Immature natural killer cell (primary cell): Measurements from ENCODE around the gene RABGGTB. TPM values are rescaled to one million over a fixed set of nuclear protein-coding genes. Genes with fewer than 3 reads are reported as not detected.
"Not testable (repeated sequence)": the region's sequence is repeated elsewhere in the genome, so short reads cannot be mapped to it uniquely, and the experiment has no call there.

Experiments used
- DNase-seq, 3 donors: peaks; one replicate each; pipeline ENCODE4 v3.0.0; 2022; ENCODE audit warnings: mixed read lengths in 1 of 3
- H3K27ac Mint-ChIP-seq, 6 donors: one replicate each; pipeline ENCODE4 v1.8.0; 2020; ENCODE audit warnings: mixed read lengths in 6 of 6, mild to moderate bottlenecking in 5 of 6, inconsistent platforms in 4 of 6, moderate library complexity in 3 of 6
- H3K27me3 Mint-ChIP-seq, 3 donors: one replicate each; pipeline ENCODE4 v1.8.0; 2020 to 2021; ENCODE audit warnings: low read depth in 3 of 3, mild to moderate bottlenecking in 3 of 3, mixed read lengths in 3 of 3, moderate library complexity in 3 of 3, inconsistent platforms in 1 of 3
- H3K36me3 Mint-ChIP-seq, 3 donors: one replicate each; pipeline ENCODE4 v1.8.0; 2020; ENCODE audit warnings: mixed read lengths in 3 of 3, inconsistent platforms in 2 of 3, mild to moderate bottlenecking in 2 of 3
- H3K4me1 Mint-ChIP-seq, 2 donors: one replicate each; pipeline ENCODE4 v1.8.0; 2020; ENCODE audit warnings: inconsistent platforms in 2 of 2, mild to moderate bottlenecking in 2 of 2, mixed read lengths in 2 of 2, moderate library complexity in 1 of 2
- H3K4me3 Mint-ChIP-seq, 5 donors: one replicate each; pipeline ENCODE4 v1.8.0; 2020; ENCODE audit warnings: mild to moderate bottlenecking in 5 of 5, mixed read lengths in 5 of 5, inconsistent platforms in 3 of 5, moderate library complexity in 3 of 5
- H3K9me3 Mint-ChIP-seq, 6 donors: one replicate each; pipeline ENCODE4 v1.8.0; 2020; ENCODE audit warnings: mild to moderate bottlenecking in 6 of 6, mixed read lengths in 6 of 6, inconsistent platforms in 4 of 6, moderate library complexity in 3 of 6
- polyA plus RNA-seq, 3 donors: library from polyadenylated mRNA; unstranded; fragments of 300-500 nt; fragmentation: Illumina TruSeq; gene quantifications; one replicate each; pipeline ENCODE4 v1.2.3, GENCODE V29; 2021

The RABGGTB gene
- polyA plus RNA-seq, 3 donors from 2014 or later = 1.5 to 9.4 (median 4.3) TPM

DNA sequence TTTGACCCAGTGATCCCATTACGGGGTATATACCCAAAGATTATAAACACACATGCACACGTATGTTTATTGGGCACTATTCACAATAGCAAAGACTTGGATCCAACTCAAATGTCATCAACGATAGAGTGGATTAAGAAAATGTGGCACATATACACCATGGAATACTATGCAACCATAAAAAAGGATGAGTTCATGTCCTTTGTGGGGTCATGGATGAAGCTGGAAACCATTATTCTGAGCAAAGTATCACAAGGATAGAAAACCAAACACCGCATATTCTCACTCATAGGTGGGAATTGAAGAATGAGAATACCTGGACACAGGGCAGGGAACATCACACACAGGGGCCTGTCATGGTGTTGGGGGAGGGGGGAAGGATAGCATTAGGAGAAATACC lies 2.1 kb upstream of the RABGGTB start:
- H3K36me3 Mint-ChIP-seq, H3K9me3 Mint-ChIP-seq, DNase-seq: not testable (repeated sequence)
- peaks cover 51 to 53% of the 10 kb centered on the region in 2 donors for H3K4me1 Mint-ChIP-seq
- H3K27me3 Mint-ChIP-seq = peaks cover 9 to 22% (median 14%) of the 10 kb centered on the region in 3 donors
- H3K27ac Mint-ChIP-seq = peak overlapping the region; percentile 97 to 100 (median 98)
- H3K4me3 Mint-ChIP-seq = peak overlapping the region; percentile 96 to 100 (median 100)

DNA sequence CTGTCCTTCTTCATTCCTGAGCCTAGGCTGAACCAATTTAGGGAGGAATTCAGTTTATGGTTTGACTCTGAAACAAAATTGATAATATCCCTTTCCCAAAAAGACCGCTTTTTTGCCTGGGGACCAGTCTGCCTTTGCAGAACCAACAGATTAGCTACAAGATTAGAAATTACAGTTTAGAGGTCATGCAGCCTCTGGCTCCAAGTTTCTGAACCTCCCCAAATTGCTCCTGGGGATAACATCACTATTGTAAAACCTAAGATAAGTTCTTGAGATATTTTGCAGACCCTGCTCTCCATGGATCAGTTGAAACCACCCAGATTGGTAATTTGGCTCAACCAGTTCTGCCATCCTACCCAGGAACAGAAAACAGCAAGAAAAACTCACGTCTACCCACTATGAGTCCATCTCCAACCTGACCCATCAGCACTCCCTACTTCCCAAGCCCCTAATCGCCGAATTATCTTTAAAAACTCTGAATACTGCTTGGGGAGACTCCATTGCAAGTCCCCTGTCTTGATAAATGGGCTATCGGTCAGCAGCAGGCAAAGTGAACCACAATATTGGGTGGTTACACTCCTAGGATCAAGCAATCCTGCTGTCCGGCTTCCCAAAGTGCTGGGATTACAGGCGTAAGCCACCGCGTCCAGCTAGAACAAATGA lies 605 bp upstream of the RABGGTB start:
- no peaks in the 10 kb centered on the region for H3K9me3 Mint-ChIP-seq
- peaks cover 5 to 22% (median 12%) of the 10 kb centered on the region in 3 donors for H3K27me3 Mint-ChIP-seq
- H3K4me1 Mint-ChIP-seq = peaks cover 67% of the 10 kb centered on the region in 2 donors
- peak overlapping the region; percentile 97 to 100 (median 98) for H3K27ac Mint-ChIP-seq
- DNase-seq = no peak
- peak overlapping the region; percentile 96 to 100 (median 100) for H3K4me3 Mint-ChIP-seq
- H3K36me3 Mint-ChIP-seq = peaks cover 0 to 18% (median 10%) of the 10 kb centered on the region in 3 donors

DNA sequence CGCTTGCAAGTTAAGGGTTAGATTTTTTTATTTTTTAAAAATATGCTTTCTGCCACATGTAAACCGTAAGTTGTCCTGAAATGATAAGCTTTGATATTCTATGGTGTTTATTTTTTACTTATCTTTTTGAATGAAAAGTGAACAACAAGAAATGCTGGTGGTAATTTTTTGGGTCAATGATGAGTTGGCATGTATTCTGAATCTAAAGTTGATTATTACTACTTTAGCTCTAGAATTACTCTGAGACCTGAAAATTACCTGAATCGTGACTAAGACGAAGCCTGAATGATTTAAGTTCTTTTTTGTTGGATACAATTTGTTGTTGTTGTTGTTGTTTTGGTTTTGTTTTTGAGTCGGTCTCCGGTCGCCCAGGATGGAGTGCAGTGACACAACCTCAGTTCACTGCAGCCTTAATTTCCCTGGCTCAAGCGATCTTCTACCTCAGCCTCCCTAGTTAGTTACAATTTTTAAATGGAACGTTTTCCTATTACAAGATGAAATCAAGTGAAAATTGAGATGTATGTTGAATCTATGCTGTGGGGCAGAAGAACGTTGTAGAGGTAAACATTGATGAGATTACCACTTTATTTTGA lies 941 bp downstream of the RABGGTB start:
- no peak for DNase-seq
- H3K36me3 Mint-ChIP-seq = peaks cover 0 to 30% (median 22%) of the 10 kb centered on the region in 3 donors
- H3K27ac Mint-ChIP-seq = peak overlapping the region; percentile 97 to 100 (median 98)
- peaks cover 4 to 20% (median 9%) of the 10 kb centered on the region in 3 donors for H3K27me3 Mint-ChIP-seq
- peak overlapping the region; percentile 96 to 100 (median 100) for H3K4me3 Mint-ChIP-seq
- H3K4me1 Mint-ChIP-seq = peaks cover 77 to 82% of the 10 kb centered on the region in 2 donors
- no peaks in the 10 kb centered on the region for H3K9me3 Mint-ChIP-seq

DNA sequence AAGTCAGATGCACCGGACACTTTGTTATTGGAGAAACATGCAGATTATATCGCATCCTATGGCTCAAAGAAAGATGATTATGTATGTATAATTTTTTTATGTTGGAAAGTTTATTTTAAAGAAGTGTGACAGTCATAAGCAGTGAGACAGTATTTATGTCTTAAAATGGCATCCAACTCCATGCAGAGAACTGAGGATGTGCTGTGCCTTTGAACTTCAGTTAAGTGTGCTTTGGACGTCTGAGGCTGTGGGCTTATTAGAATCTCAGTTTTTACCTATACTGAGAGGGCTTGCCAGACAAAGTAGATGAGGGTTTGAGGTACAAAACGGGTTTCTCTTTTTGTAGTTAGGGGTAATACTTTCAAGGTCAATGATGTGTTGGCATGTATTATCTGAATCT lies 1.5 kb downstream of the RABGGTB start:
- Mint-ChIP-seq H3K9me3 (no peaks in the 10 kb centered on the region), H3K27ac (peak overlapping the region; percentile 97 to 100 (median 98)), H3K36me3 (peaks cover 0 to 33% (median 25%) of the 10 kb centered on the region in 3 donors), H3K27me3 (peaks cover 4 to 20% (median 9%) of the 10 kb centered on the region in 3 donors), H3K4me3 (peak overlapping the region; percentile 96 to 100 (median 100)), H3K4me1 (peaks cover 77 to 87% of the 10 kb centered on the region in 2 donors)
- no peak for DNase-seq

DNA sequence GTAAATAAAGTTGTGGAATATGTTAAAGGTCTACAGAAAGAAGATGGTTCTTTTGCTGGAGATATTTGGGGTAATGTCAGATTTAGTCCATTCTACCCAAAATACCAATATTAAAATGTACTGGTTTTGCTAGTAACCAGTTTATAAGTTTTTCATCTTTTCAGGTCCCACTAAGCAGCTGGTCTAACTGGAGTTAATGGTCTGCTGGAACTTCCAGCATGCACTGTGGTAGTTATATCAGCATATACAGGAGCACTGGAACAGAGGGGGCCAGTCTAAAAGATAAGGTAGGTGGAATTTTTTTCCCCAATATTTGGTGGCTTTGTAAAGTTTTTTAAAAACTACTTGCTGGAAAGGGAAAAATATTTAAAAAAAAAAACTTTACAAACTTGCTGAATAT lies 3.9 kb downstream of the RABGGTB start:
- Mint-ChIP-seq H3K27me3 (peaks cover 0 to 10% (median 7%) of the 10 kb centered on the region in 3 donors), H3K9me3 (no peaks in the 10 kb centered on the region), H3K4me1 (peaks cover 63 to 82% of the 10 kb centered on the region in 2 donors), H3K27ac (peak overlapping the region in 5 of 6 donors; percentile 11 to 97 (median 79)), H3K36me3 (peaks cover 0 to 46% (median 34%) of the 10 kb centered on the region in 3 donors), H3K4me3 (peak overlapping the region in 1 of 5 donors; percentile 100)
- no peak for DNase-seq

DNA sequence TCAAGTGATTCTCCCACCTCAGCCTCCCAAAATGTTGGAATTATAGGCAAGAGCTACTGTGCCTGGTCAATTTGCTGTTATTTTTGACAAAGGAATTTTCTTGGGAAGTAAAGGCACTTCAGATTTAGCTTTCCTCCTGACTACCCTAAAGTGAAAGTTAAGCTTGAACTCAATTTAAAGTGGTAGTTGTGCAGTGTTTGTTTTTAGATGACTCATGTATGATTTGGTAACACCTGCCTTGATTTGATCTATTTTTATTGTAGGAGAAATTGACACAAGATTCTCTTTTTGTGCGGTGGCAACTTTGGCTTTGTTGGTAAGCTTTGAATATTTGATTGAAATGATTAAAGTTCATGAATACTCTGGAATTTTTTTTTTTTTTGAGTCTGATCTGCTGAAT lies 5.0 kb downstream of the RABGGTB start:
- H3K27ac Mint-ChIP-seq = peak overlapping the region in 5 of 6 donors; percentile 5 to 79 (median 54)
- no peaks in the 10 kb centered on the region for H3K9me3 Mint-ChIP-seq
- peaks cover 0 to 50% (median 33%) of the 10 kb centered on the region in 3 donors for H3K36me3 Mint-ChIP-seq
- peaks cover 0 to 7% (median 6%) of the 10 kb centered on the region in 3 donors for H3K27me3 Mint-ChIP-seq
- H3K4me3 Mint-ChIP-seq = peak overlapping the region in 1 of 5 donors; percentile 33
- H3K4me1 Mint-ChIP-seq = peaks cover 53 to 72% of the 10 kb centered on the region in 2 donors
- DNase-seq = no peak

DNA sequence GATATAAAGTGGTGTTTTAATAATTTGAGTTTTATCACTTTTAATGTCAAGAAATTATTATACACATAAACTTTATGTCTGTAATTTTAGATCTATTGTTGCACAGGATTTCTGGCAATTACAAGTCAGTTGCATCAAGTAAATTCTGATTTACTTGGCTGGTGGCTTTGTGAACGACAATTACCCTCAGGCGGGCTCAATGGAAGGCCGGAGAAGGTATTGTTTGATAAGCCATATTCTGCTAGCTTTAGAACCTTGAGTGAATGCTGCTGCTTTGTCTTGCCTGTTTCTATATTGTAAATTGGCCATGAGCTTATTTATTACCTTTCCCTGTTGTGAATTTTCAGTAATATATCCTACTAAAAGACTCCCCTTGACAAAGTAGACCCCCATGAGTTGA lies 6.0 kb downstream of the RABGGTB start:
- Mint-ChIP-seq H3K27ac (peak overlapping the region in 1 of 6 donors; percentile 12), H3K4me3 (no peak overlapping the region), H3K27me3 (peaks cover 0 to under 1% (median 0%) of the 10 kb centered on the region in 3 donors), H3K9me3 (no peaks in the 10 kb centered on the region), H3K36me3 (peaks cover 0 to 54% (median 26%) of the 10 kb centered on the region in 3 donors), H3K4me1 (peaks cover 42 to 62% of the 10 kb centered on the region in 2 donors)
- no peak for DNase-seq

DNA sequence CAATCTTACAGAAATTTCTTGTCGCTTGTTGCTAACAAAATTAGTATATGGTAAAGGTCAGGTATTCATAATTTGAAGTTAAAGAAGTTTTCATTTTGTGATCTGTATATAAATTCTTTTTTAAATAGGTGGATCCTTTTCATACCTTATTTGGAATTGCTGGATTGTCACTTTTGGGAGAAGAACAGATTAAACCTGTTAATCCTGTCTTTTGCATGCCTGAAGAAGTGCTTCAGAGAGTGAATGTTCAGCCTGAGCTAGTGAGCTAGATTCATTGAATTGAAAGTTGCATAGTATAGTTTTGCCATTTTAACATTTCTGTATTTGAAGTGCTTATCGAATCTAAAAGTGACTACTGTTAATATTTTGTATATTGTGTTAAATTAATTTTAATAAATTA lies 8.3 kb downstream of the RABGGTB start:
- Mint-ChIP-seq H3K27me3 (no peaks in the 10 kb centered on the region), H3K4me1 (peaks cover 19 to 42% of the 10 kb centered on the region in 2 donors), H3K36me3 (peaks cover 0 to 55% (median 30%) of the 10 kb centered on the region in 3 donors), H3K9me3 (no peaks in the 10 kb centered on the region), H3K4me3 (no peak overlapping the region), H3K27ac (no peak overlapping the region)
- no peak for DNase-seq

DNA sequence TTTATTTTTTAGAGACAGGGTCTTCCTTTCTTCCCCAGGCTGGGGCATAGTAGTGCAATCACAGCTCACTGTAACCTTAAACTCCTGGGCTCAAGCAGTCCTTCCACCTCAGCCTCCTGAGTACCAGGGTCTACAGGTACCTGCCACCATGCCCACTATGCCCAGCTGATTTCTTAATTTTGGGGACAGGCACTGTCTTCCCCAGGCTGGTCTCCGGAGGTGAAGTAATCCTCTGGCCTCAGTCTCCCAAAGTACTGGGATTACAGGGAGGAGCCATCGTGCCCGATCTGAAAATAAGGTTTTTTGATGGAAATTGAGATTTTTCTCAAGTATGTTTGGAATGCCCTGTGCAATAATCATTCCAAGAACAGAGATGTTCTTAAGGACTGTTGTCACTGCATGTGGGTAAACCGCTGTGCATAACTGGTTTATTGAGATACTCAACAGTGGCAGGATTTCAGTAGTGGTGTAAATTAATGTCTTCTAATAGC lies 9.7 kb downstream of the RABGGTB start:
- Mint-ChIP-seq H3K4me1 (peaks cover 7 to 29% of the 10 kb centered on the region in 2 donors), H3K27me3 (no peaks in the 10 kb centered on the region), H3K27ac (peak overlapping the region in 2 of 6 donors; percentile 12 to 14), H3K9me3 (no peaks in the 10 kb centered on the region), H3K4me3 (no peak overlapping the region), H3K36me3 (peaks cover 0 to 45% (median 25%) of the 10 kb centered on the region in 3 donors)
- DNase-seq = no peak

DNA sequence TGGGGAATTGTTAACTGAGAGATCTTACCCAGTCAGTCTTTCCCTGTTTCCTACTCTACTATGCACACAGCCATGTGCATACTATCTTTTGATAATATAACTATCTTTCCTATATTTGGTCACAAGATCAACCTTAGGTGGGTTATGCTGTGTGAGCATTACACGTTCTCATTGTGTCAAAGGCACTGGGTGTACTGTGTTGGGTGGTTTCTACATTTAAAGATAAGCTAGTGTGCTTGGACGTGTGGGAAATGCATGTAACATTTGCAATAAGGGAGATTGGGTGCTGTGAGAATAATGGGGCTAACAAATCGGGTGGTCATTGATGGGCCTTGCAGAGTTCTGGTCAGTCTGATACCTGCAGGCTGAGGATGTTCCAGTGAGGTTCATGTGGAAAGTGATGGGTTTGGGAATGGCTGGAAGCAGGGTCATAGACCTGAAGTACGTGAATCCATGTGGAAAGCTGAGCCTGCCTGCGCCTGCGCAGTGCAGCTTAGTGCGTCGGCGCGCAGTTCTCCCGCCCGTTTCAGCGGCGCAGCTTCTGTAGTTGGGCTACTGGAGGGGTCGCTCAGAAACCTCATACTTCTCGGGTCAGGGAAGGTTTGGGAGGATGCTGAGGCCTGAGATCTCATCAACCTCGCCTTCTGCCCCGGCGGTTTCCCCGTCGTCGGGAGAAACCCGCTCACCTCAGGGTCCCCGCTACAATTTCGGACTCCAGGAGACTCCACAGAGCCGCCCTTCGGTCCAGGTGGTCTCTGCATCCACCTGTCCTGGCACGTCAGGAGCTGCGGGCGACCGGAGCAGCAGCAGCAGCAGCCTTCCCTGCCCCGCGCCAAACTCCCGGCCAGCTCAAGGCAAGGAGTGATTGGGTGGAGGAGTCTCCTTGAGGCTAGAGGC lies 10.6 kb downstream of the RABGGTB start, which contains the start of gene MSH4:
Gene MSH4, plus strand, starts transcription at position 507 of the 897 bp plus-strand sequence. Its CDS starts 104 bp downstream, at position 611.
- Mint-ChIP-seq H3K4me1 (peaks cover 2 to 20% of the 10 kb centered on the region in 2 donors), H3K4me3 (no peak within 1 kb of the TSS)

DNA sequence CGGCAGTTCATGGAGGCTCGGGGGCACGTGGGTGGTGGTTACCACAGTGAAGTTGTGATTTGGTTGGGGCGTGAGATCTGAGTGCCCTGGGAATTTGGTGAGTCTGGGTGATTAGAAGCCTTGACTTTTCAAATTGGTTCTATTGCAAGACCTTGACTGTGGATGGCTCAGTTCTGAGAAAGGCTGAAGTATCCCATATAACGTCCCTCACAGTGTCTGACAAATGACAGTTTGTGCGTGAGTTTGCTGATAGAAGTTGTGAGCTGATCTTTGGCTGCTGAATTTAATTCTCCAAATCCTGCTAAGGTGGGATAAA lies 11.2 kb downstream of the RABGGTB start:
- DNase-seq = no peak
- no peak overlapping the region for H3K4me3 Mint-ChIP-seq
- H3K27ac Mint-ChIP-seq = peak overlapping the region in 1 of 6 donors; percentile 22
- H3K36me3 Mint-ChIP-seq = peaks cover 0 to 33% (median 14%) of the 10 kb centered on the region in 3 donors
- H3K27me3 Mint-ChIP-seq = no peaks in the 10 kb centered on the region
- peaks cover 0 to 14% of the 10 kb centered on the region in 2 donors for H3K4me1 Mint-ChIP-seq
- no peaks in the 10 kb centered on the region for H3K9me3 Mint-ChIP-seq

More for the DNA sequence above, 10.6 kb downstream of the RABGGTB start, which contains the start of gene MSH4:
- Mint-ChIP-seq H3K36me3 (peaks cover 0 to 38% (median 18%) of the 10 kb centered on the region in 3 donors), H3K9me3 (no peaks in the 10 kb centered on the region), H3K27me3 (no peaks in the 10 kb centered on the region), H3K27ac (peak within 1 kb of the TSS in 3 of 6 donors; percentile 12 to 22 (median 18))
- DNase-seq = no peak

DNA sequence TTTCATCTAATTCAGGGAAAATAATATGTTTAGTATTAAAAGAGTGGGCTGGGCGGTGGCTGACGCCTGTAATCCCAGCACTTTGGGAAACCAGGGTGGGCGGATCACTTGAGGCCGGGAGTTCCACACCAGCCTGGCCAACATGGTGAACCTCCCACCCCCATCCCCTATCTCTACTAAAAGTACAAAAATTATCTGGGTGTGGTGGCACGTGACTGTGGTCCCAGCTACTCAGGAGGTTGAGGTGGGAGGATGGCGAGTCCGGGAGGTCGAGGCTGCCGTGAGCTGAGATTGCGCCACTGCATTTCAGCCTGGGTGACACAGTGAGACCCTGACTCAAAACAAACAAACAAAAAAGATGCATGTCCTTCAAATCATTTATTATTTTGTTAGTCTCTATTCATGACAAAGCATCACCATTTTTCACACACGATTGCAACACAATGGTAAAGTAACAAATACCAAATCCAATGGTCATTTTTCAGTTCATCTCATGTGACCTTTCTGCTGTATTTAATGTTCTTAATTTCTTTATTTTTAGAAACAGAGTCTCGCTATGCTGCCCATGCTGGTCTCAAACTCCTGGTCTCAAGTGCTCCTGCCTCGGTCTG lies 11.7 kb downstream of the RABGGTB start:
- peaks cover 0 to 31% (median 12%) of the 10 kb centered on the region in 3 donors for H3K36me3 Mint-ChIP-seq
- H3K4me3 Mint-ChIP-seq = no peak overlapping the region
- H3K27me3 Mint-ChIP-seq = no peaks in the 10 kb centered on the region
- no peak for DNase-seq
- H3K27ac Mint-ChIP-seq = peak overlapping the region in 5 of 6 donors; percentile 5 to 81 (median 31)
- H3K4me1 Mint-ChIP-seq = peaks cover 0 to 11% of the 10 kb centered on the region in 2 donors
- H3K9me3 Mint-ChIP-seq = no peaks in the 10 kb centered on the region

DNA sequence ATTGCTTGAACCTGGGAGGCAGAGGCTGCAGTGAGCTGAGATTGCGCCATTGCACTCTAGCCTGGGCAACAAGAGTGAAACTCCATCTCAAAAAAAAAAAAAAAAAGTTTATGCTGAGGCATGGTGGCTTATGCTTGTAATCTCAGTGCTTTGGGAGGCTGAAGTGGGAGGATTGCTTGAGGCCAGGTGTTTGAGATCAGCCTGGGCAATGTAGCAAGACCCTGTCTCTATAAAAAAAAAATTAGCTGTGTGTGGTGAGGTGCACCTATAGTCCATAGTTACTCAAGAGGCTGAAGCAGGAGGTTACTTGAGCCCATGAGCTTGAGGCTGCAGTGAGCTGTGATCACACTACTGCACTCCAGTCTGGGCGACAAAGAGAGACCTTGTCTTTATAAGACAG lies 15.4 kb downstream of the RABGGTB start:
- not testable (repeated sequence) for H3K27me3 Mint-ChIP-seq, H3K36me3 Mint-ChIP-seq, H3K4me3 Mint-ChIP-seq, H3K27ac Mint-ChIP-seq, H3K4me1 Mint-ChIP-seq, DNase-seq, H3K9me3 Mint-ChIP-seq
